HG03135 (cell line): ENCODE results near the gene GPNMB.
"Not testable (repeated sequence)": the region's sequence is repeated elsewhere in the genome, so short reads cannot be mapped to it uniquely, and the experiment has no call there.

Experiments used
- ATAC-seq: cut with Tn5 transposase; IDR thresholded peaks from one replicate; pipeline ENCODE4 v1.9.1; 2021; ENCODE audit warnings: mild to moderate bottlenecking, moderate library complexity; ENCODE audit not compliant: unreplicated experiment

GPNMB gene

GRCh38 chr7:23298141-23298881, 51.7 kb downstream of the GPNMB start:
- ATAC-seq: no peak

GRCh38 chr7:23298885-23299769, 52.6 kb downstream of the GPNMB start, which contains the start of gene MALSU1:
Gene MALSU1, plus strand, starts transcription at chr7:23299339. Its CDS starts 14 bp downstream, at chr7:23299353.
- ATAC-seq: peak; percentile 99

- no peak for ATAC-seq
Measured at GRCh38 chr7:23299770-23300300, 53.3 kb downstream of the GPNMB start.

- no peak for ATAC-seq
Measured at GRCh38 chr7:23306936-23307521, 60.5 kb downstream of the GPNMB start.

- ATAC-seq: no peak
Measured at GRCh38 chr7:23308754-23309153, 62.2 kb downstream of the GPNMB start.

- ATAC-seq: not testable (repeated sequence)
Measured at GRCh38 chr7:23312141-23312540, 65.6 kb downstream of the GPNMB start.

- no peak for ATAC-seq
Measured at GRCh38 chr7:23315366-23315765, 68.8 kb downstream of the GPNMB start.
